ENCODE measurements around the gene CANT1.

The CANT1 gene

DNA sequence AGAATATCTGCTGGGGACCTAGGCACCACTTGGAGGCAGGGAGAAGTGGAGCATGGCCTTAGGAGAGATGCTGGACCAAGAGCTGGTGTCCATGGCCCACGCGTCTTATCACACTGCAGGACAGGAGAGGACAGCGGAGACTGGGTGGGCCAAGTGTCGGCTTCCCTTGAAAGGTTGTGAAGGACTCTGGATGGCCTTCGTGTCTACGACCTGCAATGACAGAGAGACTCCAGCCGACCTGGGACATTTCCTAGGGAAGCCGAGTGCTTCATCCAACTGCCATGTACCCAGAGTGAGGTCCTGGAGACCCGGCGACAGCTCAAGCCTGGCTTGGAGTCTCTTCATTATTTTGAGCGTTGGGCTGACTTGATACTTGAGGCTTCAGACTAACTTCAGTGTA, 34.9 kb upstream of the CANT1 start:
- in situ Hi-C loops (cut with MboI; ENCODE audit: low sequenced_read_pairs): loop anchor here (25.0 kb wide), 1 partner anchor 343 kb away; no protein-coding TSS in a partner anchor

DNA sequence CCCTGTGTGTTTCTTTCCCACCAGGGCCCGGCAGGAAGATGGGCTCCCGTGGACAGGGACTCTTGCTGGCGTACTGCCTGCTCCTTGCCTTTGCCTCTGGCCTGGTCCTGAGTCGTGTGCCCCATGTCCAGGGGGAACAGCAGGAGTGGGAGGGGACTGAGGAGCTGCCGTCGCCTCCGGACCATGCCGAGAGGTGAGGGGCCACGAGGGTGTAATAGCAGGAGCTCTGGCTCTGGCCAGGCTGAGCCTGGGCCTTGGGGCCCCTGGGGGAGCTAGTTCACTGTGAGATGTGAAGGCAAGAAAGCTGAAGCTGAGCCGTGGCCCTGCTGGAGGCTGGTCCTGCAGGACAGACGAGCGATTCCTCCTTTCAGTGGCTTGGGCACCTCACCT, 34.4 kb upstream of the CANT1 start:
- in situ Hi-C loops (cut with MboI; ENCODE audit: low sequenced_read_pairs): loop anchor here (25.0 kb wide), 1 partner anchor 343 kb away; no protein-coding TSS in a partner anchor

DNA sequence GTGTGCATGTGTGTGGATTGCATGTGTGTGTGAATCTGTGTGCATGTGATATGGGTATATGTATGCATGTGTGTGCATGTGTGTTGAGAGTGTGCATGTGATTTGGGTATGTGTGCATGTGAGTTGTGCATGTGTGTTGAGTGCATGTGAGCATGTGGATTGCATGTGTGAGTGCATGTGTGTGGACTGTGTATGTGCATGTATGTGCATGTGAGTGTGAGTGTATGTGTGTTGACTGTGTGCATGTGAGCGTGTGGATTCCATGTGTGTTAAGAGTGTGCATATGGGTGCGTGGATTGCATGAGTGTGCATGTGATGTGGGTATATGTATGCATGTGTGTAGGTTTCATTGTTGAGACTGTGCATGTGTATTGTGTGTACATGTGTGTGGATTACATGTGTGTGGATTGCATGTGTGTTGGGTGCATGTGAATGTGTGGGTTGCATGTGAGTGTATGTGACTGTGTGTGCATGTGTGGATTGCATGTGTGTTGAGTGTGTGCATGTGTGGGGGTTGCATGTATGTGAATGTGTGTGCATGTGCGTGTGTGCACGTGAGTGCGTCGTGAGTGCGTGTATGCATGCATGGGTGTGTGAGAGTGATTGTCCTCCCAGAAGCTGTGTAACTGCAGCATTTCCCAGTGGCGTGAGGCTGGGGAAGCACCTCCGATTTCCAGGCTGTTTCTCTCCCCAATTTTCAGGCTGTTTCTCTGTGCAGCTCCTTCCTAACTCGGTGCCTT, 33.8 kb upstream of the CANT1 start:
- in situ Hi-C loops (cut with MboI; ENCODE audit: low sequenced_read_pairs): loop anchor here (25.0 kb wide), 1 partner anchor 344 kb away; no protein-coding TSS in a partner anchor

DNA sequence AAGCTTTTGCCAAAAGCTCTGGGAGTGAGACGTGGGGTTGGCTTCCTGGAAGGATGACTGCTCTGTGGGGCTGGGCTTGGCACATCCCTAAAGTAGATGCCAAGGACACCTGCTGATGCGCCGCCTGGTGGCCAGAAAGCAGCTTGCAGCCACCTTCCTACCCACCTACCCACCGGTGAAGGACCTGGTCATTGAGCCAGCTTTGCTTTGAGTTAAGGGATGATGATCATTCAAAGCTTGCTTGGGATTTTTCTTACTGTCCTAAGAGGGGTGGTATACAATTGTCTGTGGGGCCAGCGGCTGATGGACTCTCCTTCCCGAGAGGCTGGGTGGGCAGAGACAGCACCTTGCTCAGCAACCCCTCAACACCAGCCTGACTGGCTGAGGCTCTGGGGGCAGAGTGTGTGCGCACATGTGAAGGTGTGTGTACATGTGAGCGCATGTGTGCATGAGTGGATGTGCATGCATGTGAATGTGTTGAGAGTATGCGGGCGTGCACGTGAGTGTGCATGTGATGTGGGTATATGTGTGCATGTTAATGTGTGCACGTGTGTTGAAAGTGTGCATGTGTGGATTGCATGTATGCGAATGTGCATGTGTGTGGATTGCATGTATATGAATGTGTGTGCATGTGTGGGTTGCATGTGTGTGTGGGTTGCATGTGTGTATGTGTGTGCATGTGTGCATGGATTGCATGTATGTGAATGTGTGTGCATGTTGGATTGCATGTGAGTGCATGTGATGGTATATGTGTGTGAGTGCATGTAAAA, 33.0 kb upstream of the CANT1 start:
- in situ Hi-C loops (cut with MboI; ENCODE audit: low sequenced_read_pairs): loop anchor here (25.0 kb wide), 1 partner anchor 345 kb away; no protein-coding TSS in a partner anchor

- in situ Hi-C loops (cut with MboI; ENCODE audit: low sequenced_read_pairs): loop anchor here (25.0 kb wide), 1 partner anchor 345 kb away; no protein-coding TSS in a partner anchor
Observed at GRCh38 chr17:79041723-79042420, 32.3 kb upstream of the CANT1 start.

DNA sequence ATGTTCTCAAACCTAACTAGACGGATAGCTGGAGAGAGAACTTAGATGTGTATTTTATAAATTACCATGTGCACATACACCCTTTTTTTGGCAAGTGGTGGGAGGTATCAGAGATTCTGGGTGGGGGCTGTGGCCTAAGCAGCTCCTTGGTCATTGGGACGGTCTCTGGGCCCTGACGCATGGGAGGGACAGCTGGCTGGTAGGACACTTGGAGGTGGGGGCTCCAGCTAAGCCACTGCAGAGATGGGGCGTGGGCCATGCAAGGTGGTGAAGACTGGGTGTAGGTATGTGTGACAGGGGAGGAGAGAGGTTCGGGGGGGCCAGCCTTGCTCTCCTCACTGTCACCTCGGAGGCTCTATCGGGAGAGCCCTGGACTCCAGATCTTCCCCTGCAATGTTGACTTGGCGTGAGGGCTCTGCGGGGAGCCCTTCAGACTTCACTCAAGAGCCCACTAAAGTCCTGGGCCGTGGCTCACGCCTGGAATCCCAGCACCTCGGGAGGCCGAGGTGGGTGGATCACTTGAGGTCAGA, 31.5 kb upstream of the CANT1 start:
- in situ Hi-C loops (cut with MboI; ENCODE audit: low sequenced_read_pairs): loop anchor here (25.0 kb wide), 1 partner anchor 346 kb away; no protein-coding TSS in a partner anchor

GRCh38 chr17:79039886-79040285, 30.3 kb upstream of the CANT1 start:
- in situ Hi-C loops (cut with MboI; ENCODE audit: low sequenced_read_pairs): loop anchor here (25.0 kb wide), 1 partner anchor 347 kb away; no protein-coding TSS in a partner anchor

- in situ Hi-C loops (cut with MboI; ENCODE audit: low sequenced_read_pairs): loop anchor here (25.0 kb wide), 1 partner anchor 348 kb away; no protein-coding TSS in a partner anchor
Observed at GRCh38 chr17:79039171-79039570, 29.6 kb upstream of the CANT1 start.

- in situ Hi-C loops (cut with MboI; ENCODE audit: low sequenced_read_pairs): loop anchor here (25.0 kb wide), 1 partner anchor 349 kb away; no protein-coding TSS in a partner anchor
Observed at GRCh38 chr17:79038545-79039135, 29.1 kb upstream of the CANT1 start.

DNA sequence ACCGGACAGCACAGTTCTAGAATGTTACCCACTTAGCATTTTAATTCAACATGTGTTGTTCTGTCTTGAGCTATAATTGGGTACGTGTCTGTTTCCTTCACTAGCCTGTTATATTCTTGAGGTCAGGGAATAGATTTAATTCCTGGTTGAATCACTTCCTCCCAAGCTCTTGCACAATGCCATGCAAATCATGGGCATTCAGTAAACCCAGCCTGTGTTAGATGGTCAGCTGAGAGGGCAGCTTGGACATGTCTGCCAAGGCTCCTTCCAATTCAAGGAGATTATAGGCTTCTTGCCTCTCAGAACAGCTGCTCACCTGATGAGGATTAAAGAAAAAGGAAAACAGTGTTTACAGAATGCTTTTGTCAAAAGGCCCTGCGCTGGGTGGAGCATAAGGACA, 27.0 kb upstream of the CANT1 start:
- in situ Hi-C loops (cut with MboI; ENCODE audit: low sequenced_read_pairs): loop anchor here (25.0 kb wide), 1 partner anchor 351 kb away; no protein-coding TSS in a partner anchor

- in situ Hi-C loops (cut with MboI; ENCODE audit: low sequenced_read_pairs): loop anchor here (25.0 kb wide), 1 partner anchor 351 kb away; no protein-coding TSS in a partner anchor
Observed at GRCh38 chr17:79036181-79036580, 26.6 kb upstream of the CANT1 start.

DNA sequence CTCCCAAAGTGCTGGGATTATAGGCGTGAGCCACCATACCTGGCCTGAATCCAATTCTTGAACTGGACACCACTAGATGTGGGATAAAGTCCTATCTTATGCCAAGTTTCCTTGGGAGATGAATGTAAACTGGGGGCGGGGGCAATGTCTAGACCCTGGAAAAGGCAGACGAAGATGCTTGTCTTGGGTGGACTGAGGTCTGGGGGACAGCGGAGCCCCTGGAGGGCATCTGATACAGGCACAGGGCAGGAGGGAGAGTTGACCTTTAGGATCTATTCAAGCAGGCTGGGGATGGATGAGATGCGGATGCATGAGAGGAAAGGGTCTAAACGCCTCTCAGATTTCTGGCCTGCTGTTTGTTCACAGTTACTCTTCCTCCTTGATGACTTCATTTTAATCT, 26.1 kb upstream of the CANT1 start:
- in situ Hi-C loops (cut with MboI; ENCODE audit: low sequenced_read_pairs): loop anchor here (25.0 kb wide), 1 partner anchor 352 kb away; no protein-coding TSS in a partner anchor

DNA sequence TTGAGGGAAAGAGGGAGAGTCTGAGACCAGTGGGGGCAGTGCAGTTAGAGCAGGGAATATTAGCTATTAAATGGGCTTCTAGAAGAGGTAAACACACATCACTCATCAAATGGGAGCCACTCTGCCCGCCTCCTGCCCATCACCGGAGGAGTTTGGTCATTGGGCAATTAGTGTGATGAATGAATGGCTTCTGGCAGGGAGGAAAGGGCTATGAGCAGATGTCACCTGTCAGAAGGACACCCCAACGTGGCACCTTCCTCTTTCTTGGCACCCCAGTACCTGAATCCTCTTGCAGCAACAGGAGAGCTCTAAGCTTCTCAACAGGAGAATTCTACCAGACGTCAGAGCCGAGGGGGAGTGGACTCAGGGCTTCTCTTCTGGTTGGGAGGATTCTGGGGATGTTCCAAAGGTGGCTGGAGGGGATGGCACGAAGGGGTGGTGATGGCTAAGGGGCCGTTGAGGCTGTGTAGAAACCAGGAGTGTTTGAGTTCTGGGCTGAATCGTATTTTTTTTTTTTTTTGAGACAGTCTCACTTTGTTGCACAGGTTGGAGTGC, 25.4 kb upstream of the CANT1 start:
- in situ Hi-C loops (cut with MboI; ENCODE audit: low sequenced_read_pairs): loop anchor here (25.0 kb wide), 1 partner anchor 352 kb away; no protein-coding TSS in a partner anchor

GRCh38 chr17:79033741-79034501, 24.4 kb upstream of the CANT1 start:
- in situ Hi-C loops (cut with MboI; ENCODE audit: low sequenced_read_pairs): loop anchor here (25.0 kb wide), 1 partner anchor 353 kb away; no protein-coding TSS in a partner anchor

DNA sequence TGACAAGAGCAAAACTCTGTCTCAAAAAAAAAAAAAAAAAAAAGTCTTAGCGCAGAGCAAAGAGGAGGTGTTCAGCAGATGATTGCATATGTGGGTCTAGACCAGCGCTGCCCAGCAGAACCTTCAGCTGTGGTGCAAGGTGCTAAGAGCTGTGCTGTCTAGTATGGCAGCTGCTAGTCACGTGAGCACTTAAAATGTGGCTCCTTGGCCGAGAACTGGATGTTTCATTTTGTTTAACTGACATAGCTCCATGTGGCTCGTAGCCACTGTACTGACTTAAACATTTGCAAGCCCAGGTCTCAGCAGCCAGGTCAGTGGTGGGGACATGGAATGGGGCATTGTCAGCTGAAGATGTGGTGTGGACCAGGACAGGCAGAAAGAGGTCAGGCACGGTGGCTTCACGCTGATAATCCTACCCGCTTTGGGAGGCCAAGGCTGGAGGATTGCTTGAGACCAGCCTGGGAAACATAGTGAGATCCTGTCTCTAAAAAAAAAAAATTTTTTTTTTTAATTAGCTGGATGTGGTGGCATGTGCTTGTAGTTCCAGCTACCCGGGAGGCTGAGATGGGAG, 23.6 kb upstream of the CANT1 start:
- in situ Hi-C loops (cut with MboI; ENCODE audit: low sequenced_read_pairs): loop anchor here (25.0 kb wide), 1 partner anchor 354 kb away; no protein-coding TSS in a partner anchor

DNA sequence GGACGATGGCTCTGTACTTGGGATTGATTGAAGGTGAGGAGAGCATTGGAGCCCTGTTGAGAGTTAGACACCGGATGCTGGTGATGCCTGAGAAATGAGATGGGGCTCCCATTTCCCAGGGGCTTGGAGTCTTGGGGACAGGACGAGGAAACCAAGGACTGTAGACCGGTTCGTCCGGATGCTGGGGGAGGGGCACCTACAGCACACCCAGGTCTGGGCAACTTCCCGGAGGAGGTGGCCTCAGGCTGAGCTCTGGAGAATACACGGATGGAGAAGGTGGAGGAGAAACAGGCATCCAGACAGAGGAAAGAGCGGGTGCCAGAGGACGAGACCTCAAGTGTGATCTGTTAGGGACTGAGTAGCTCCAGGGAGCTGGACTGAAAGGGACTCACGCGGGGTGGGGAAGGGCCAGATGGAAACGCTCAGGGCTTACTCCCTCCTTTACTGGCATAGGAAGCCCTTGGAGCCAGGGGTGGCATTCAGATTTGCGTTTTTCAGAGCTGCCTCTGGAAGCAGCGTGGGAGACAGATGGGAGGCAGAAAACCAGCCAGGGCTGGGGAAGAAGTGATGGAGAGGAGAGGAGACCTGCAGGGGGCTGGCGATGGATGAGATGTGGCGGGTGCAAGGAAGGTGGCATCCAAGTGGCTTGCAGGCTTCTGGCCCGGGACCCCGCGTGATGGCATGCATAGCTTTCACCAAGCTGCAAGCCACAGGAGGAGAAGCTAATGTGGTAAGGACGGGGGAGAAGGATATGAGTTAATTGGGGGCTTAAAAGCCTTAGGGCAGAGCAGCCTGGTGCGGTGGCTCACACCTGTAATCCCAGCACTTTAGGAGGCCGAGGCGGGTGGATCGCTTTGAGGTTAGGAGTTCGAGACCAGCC, 22.7 kb upstream of the CANT1 start:
- in situ Hi-C loops (cut with MboI; ENCODE audit: low sequenced_read_pairs): loop anchor here (25.0 kb wide), 1 partner anchor 355 kb away; no protein-coding TSS in a partner anchor

DNA sequence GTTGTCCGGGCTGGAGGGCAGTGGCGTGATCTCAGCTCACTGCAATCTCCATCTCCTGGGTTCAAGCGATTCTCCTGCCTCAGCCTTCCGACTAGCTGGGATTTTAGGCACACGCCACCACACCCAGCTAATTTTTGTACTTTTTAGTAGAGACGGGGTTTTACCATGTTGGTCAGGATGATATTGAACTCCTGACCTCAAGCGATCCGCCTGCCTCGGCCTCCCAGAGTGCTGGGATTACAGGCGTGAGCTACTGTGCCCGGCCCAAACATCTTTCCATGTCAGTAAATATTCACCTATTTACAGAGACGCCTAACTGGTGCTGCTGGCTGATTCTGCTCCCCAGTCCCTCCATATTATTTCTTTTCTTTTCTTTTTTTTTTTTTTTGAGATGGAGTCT, 21.1 kb upstream of the CANT1 start:
- in situ Hi-C loops (cut with MboI; ENCODE audit: low sequenced_read_pairs): loop anchor here (25.0 kb wide), 1 partner anchor 357 kb away; no protein-coding TSS in a partner anchor
